Inferior parietal cortex (tissue), 1 donor: Measurements from ENCODE around the gene MEPE.

Source experiments
- DNase-seq: peaks from one replicate; pipeline ENCODE4 v3.0.0-alpha.2; 2016; ENCODE audit errors: extremely low spot score

Gene MEPE

GRCh38 chr4:87832669-87833068 is at the start of gene MEPE:
TSS of gene MEPE (plus strand) at chr4:87832969. CDS start at chr4:87834715, 1,746 bp downstream.
- no peak for DNase-seq

- no peak for DNase-seq
These were observed 49.0 kb upstream of the MEPE start for GRCh38 chr4:87783781-87784180.

- DNase-seq, result no peak
These were observed 46.8 kb upstream of the MEPE start for GRCh38 chr4:87785731-87786509.

GRCh38 chr4:87799301-87800113 is 33.3 kb upstream of the MEPE start, which contains the start of gene IBSP:
TSS of gene IBSP (plus strand) at chr4:87799554. CDS start at chr4:87802362, 2,808 bp downstream.
- DNase-seq, result no peak

- no peak for DNase-seq
These were observed 29.9 kb upstream of the MEPE start for GRCh38 chr4:87802858-87803257.

- no peak for DNase-seq
These were observed 29.3 kb upstream of the MEPE start for GRCh38 chr4:87803421-87803820.

- DNase-seq, result no peak
These were observed 27.9 kb upstream of the MEPE start for GRCh38 chr4:87804871-87805270.

GRCh38 chr4:87805971-87806370 is 26.8 kb upstream of the MEPE start:
- DNase-seq, result no peak

- DNase-seq, result no peak
These were observed 26.2 kb upstream of the MEPE start for GRCh38 chr4:87806520-87806919.

- no peak for DNase-seq
These were observed 25.4 kb upstream of the MEPE start for GRCh38 chr4:87807402-87807801.

- DNase-seq, result no peak
These were observed 20.8 kb upstream of the MEPE start for GRCh38 chr4:87811977-87812376.

GRCh38 chr4:87819281-87819919 is 13.4 kb upstream of the MEPE start:
- DNase-seq, result no peak

GRCh38 chr4:87823200-87823599 is 9.6 kb upstream of the MEPE start:
- no peak for DNase-seq

GRCh38 chr4:87823724-87824123 is 9.0 kb upstream of the MEPE start:
- no peak for DNase-seq

GRCh38 chr4:87824352-87824751 is 8.4 kb upstream of the MEPE start:
- DNase-seq, result no peak

- no peak for DNase-seq
These were observed 1.6 kb downstream of the MEPE start for GRCh38 chr4:87834401-87834800.

- no peak for DNase-seq
These were observed 2.4 kb downstream of the MEPE start for GRCh38 chr4:87835197-87835596.

- DNase-seq, result no peak
These were observed 3.0 kb downstream of the MEPE start for GRCh38 chr4:87835743-87836142.

GRCh38 chr4:87838205-87838604 is 5.4 kb downstream of the MEPE start:
- no peak for DNase-seq

- peak; percentile 67 for DNase-seq
These were observed 6.3 kb downstream of the MEPE start for GRCh38 chr4:87838890-87839591.

GRCh38 chr4:87839592-87839946 is 6.8 kb downstream of the MEPE start:
- no peak for DNase-seq

- DNase-seq, result no peak
These were observed 7.4 kb downstream of the MEPE start for GRCh38 chr4:87840149-87840548.
